ENCODE data around the gene CPNE2. TPM values are rescaled to one million over a fixed set of nuclear protein-coding genes. Genes with fewer than 3 reads are reported as not detected.

Gene CPNE2
- total and polyA plus RNA-seq, 2 donors: 24.6 to 43.0 TPM

DNA sequence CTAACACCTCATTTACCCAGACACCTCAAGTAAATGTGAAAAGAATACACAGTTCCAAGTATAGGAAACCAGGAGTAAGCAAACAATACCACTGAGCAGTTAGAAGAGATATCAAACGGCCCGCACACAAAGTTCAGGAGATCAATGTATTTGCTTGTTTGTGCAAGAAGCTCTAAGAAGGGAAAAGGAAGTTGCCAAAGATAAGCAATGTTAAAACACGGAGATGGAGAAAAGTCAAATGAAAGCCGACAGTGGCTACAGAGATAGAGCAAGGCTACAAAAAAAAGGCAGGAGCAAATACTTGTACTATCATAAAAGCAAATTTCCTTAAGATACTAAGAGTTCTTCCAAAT is 63.9 kb downstream of the CPNE2 start:
- 71% methylated on average over 4 of the region's 4 CpGs for WGBS
- H3K36me3 ChIP-seq (ENCODE audit: insufficient read depth): no peaks in the 10 kb centered on the region

GRCh38 chr16:57157533-57157932 is 65.2 kb downstream of the CPNE2 start:
- H3K27ac ChIP-seq (ENCODE audit: low read depth): no peak overlapping the region
- DNase-seq (ENCODE audit: extremely low spot score): no peak
- no peaks in the 10 kb centered on the region for H3K4me1 ChIP-seq (ENCODE audit: insufficient read depth)
- no peaks in the 10 kb centered on the region for H3K36me3 ChIP-seq (ENCODE audit: insufficient read depth)
- no peak overlapping the region for H3K4me3 ChIP-seq (ENCODE audit: low read depth, low read length)
- 100% methylated on average over 1 of the region's 1 CpG for WGBS

More for the DNA sequence above, 63.9 kb downstream of the CPNE2 start:
- DNase-seq (ENCODE audit: extremely low spot score): no peak
- H3K4me3 ChIP-seq (ENCODE audit: low read depth, low read length): no peak overlapping the region
- no peaks in the 10 kb centered on the region for H3K4me1 ChIP-seq (ENCODE audit: insufficient read depth)
- no peak overlapping the region for H3K27ac ChIP-seq (ENCODE audit: low read depth)

GRCh38 chr16:57159447-57159846 is 67.1 kb downstream of the CPNE2 start:
- H3K4me3 ChIP-seq (ENCODE audit: low read depth, low read length): no peak overlapping the region
- WGBS: 74% methylated on average over 4 of the region's 4 CpGs
- DNase-seq (ENCODE audit: extremely low spot score): no peak
- H3K4me1 ChIP-seq (ENCODE audit: insufficient read depth): no peaks in the 10 kb centered on the region
- H3K36me3 ChIP-seq (ENCODE audit: insufficient read depth): peaks cover 3% of the 10 kb centered on the region
- no peak overlapping the region for H3K27ac ChIP-seq (ENCODE audit: low read depth)

DNA sequence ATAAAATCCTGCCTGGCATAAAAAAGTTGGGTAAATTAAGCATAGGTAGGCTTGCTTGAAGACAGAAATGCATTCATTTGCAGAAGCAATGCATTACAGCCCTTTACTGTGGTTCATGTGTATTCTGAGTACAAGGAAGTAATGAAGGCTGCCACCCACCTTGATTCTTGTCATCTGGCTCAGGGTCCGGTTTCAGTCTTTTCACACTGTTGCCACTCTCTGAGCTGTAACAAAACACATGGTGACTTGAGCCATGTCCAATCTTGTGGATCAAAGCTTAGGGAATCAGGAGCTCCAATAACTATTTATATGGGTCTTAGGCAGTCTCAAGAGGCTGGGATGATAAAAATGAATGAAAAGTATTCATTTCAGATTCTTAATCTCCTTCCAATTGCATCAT is 71.5 kb downstream of the CPNE2 start:
- Histone ChIP-seq H3K27ac (ENCODE audit: low read depth) (no peak overlapping the region), H3K36me3 (ENCODE audit: insufficient read depth) (peaks cover 5% of the 10 kb centered on the region), H3K4me1 (ENCODE audit: insufficient read depth) (no peaks in the 10 kb centered on the region), H3K4me3 (ENCODE audit: low read depth, low read length) (no peak overlapping the region)
- no peak for DNase-seq (ENCODE audit: extremely low spot score)
- 42% methylated on average over 1 of the region's 1 CpG for WGBS

DNA sequence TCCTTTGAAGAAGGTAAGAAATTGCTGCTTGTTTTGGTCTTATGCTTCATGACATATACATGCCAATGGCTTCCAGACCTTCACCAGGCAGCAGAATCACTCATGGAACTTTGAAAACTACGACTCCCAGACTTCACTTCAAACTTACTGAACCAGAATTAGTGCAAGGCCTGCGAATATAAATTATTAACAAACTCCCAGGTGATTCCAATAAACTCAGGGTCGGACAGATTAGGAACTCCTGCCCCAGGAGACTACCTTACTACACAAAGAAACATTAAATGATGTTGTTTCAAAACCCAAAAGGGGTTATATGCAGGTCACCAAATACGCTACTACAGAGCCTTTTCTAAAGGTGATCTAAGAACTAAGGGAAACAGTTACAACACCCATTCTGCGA is 73.1 kb downstream of the CPNE2 start:
- Histone ChIP-seq H3K4me1 (ENCODE audit: insufficient read depth) (no peaks in the 10 kb centered on the region), H3K27ac (ENCODE audit: low read depth) (no peak overlapping the region), H3K4me3 (ENCODE audit: low read depth, low read length) (no peak overlapping the region), H3K36me3 (ENCODE audit: insufficient read depth) (peaks cover 6% of the 10 kb centered on the region)
- WGBS: 91% methylated on average over 5 of the region's 5 CpGs
- no peak for DNase-seq (ENCODE audit: extremely low spot score)

- 83% methylated on average over 3 of the region's 3 CpGs for WGBS
- Histone ChIP-seq H3K4me1 (ENCODE audit: insufficient read depth) (no peaks in the 10 kb centered on the region), H3K27ac (ENCODE audit: low read depth) (no peak overlapping the region), H3K36me3 (ENCODE audit: insufficient read depth) (peaks cover 6% of the 10 kb centered on the region), H3K4me3 (ENCODE audit: low read depth, low read length) (no peak overlapping the region)
- DNase-seq (ENCODE audit: extremely low spot score): no peak
Measured at GRCh38 chr16:57165938-57166337, 73.6 kb downstream of the CPNE2 start.

DNA sequence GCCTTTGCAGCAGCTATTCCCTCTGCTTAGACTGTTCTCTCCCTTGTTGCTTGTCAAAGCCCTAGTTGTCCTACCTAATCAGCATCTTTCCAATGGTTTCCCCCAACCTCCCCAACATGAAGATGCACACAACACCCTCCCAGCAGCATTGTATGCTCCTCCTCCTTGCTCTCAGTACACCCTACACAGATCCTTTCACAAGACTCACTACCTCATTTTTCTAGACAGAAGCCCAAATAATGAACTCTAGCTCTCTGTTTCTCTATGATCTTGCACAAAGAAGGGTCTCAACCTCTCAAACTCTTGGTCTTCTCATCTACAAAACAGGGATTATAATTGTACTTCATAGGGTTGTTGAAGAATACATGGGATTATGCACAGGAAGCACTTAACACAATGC is 74.1 kb downstream of the CPNE2 start:
- Histone ChIP-seq H3K27ac (ENCODE audit: low read depth) (no peak overlapping the region), H3K4me3 (ENCODE audit: low read depth, low read length) (no peak overlapping the region), H3K4me1 (ENCODE audit: insufficient read depth) (no peaks in the 10 kb centered on the region), H3K36me3 (ENCODE audit: insufficient read depth) (peaks cover 6% of the 10 kb centered on the region)
- DNase-seq (ENCODE audit: extremely low spot score): no peak

- no peak overlapping the region for H3K27ac ChIP-seq (ENCODE audit: low read depth)
- H3K4me3 ChIP-seq (ENCODE audit: low read depth, low read length): no peak overlapping the region
- no peaks in the 10 kb centered on the region for H3K4me1 ChIP-seq (ENCODE audit: insufficient read depth)
- no peak for DNase-seq (ENCODE audit: extremely low spot score)
- H3K36me3 ChIP-seq (ENCODE audit: insufficient read depth): peaks cover 10% of the 10 kb centered on the region
- WGBS: 83% methylated on average over 7 of the region's 7 CpGs
Measured at GRCh38 chr16:57166951-57167350, 74.6 kb downstream of the CPNE2 start.

GRCh38 chr16:57167538-57167937 is 75.2 kb downstream of the CPNE2 start:
- Histone ChIP-seq H3K36me3 (ENCODE audit: insufficient read depth) (peaks cover 10% of the 10 kb centered on the region), H3K4me3 (ENCODE audit: low read depth, low read length) (no peak overlapping the region), H3K27ac (ENCODE audit: low read depth) (no peak overlapping the region), H3K4me1 (ENCODE audit: insufficient read depth) (no peaks in the 10 kb centered on the region)
- no peak for DNase-seq (ENCODE audit: extremely low spot score)
- WGBS: 67% methylated on average over 3 of the region's 3 CpGs

DNA sequence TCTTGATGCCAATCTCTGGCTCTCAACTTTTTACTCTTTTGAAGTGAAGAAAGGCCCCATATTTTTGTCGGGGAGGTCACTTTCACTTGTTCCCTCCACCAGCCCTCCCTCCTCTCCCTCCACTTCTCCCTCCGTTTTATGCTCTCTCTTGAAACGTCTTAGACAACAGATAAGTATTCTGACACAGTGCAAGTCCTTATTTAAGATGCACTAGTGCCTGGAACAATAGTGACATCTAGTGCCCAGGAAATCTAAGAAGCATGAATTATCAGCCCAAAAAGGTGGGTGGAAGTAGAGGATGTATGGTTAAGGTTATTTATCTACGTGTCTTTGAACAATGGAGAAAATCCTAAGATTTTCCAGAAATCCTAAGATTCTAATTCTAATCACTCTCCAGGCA is 75.6 kb downstream of the CPNE2 start:
- Histone ChIP-seq H3K4me1 (ENCODE audit: insufficient read depth) (no peaks in the 10 kb centered on the region), H3K4me3 (ENCODE audit: low read depth, low read length) (no peak overlapping the region), H3K36me3 (ENCODE audit: insufficient read depth) (peaks cover 10% of the 10 kb centered on the region), H3K27ac (ENCODE audit: low read depth) (no peak overlapping the region)
- 13% methylated on average over 4 of the region's 4 CpGs for WGBS
- no peak for DNase-seq (ENCODE audit: extremely low spot score)

GRCh38 chr16:57169327-57169726 is 76.9 kb downstream of the CPNE2 start:
- Histone ChIP-seq H3K27ac (ENCODE audit: low read depth) (no peak overlapping the region), H3K4me3 (ENCODE audit: low read depth, low read length) (no peak overlapping the region), H3K4me1 (ENCODE audit: insufficient read depth) (no peaks in the 10 kb centered on the region), H3K36me3 (ENCODE audit: insufficient read depth) (peaks cover 7% of the 10 kb centered on the region)
- no peak for DNase-seq (ENCODE audit: extremely low spot score)

GRCh38 chr16:57172721-57173290 is 80.4 kb downstream of the CPNE2 start:
- no peak for DNase-seq (ENCODE audit: extremely low spot score)
- Histone ChIP-seq H3K27ac (ENCODE audit: low read depth) (no peak overlapping the region), H3K4me3 (ENCODE audit: low read depth, low read length) (no peak overlapping the region), H3K4me1 (ENCODE audit: insufficient read depth) (no peaks in the 10 kb centered on the region), H3K36me3 (ENCODE audit: insufficient read depth) (peaks cover 7% of the 10 kb centered on the region)
- 84% methylated on average over 5 of the region's 5 CpGs for whole genome bisulfite sequencing

- peaks cover 6% of the 10 kb centered on the region for H3K36me3 ChIP-seq (ENCODE audit: insufficient read depth)
- DNase-seq (ENCODE audit: extremely low spot score): no peak
- no peak overlapping the region for H3K27ac ChIP-seq (ENCODE audit: low read depth)
- WGBS: 75% methylated on average over 5 of the region's 5 CpGs
- no peak overlapping the region for H3K4me3 ChIP-seq (ENCODE audit: low read depth, low read length)
- no peaks in the 10 kb centered on the region for H3K4me1 ChIP-seq (ENCODE audit: insufficient read depth)
Measured at GRCh38 chr16:57175896-57176295, 83.5 kb downstream of the CPNE2 start.

DNA sequence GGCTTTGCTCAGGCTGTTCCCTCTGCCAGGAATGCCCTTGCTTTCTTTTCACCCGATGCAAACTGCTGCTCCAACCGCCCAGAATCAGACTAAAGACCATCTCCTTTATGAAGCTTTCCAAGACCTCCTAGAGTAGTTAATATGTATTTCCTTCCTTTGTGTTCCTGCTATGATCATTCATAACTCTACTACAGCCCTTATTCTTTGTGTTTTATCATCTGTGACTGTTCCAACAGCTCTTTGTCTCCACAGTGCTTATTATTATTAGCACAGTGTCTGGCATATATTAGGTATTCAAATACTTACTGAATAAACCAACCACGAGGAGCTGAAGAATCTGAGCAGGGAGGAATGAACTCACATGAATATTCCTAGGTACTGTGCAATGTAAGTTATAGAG is 85.8 kb downstream of the CPNE2 start:
- WGBS: 67% methylated on average over 3 of the region's 3 CpGs
- H3K4me3 ChIP-seq (ENCODE audit: low read depth, low read length): no peak overlapping the region
- peaks cover 1% of the 10 kb centered on the region for H3K36me3 ChIP-seq (ENCODE audit: insufficient read depth)
- H3K27ac ChIP-seq (ENCODE audit: low read depth): no peak overlapping the region
- no peaks in the 10 kb centered on the region for H3K4me1 ChIP-seq (ENCODE audit: insufficient read depth)
- no peak for DNase-seq (ENCODE audit: extremely low spot score)

GRCh38 chr16:57178793-57179212 is 86.4 kb downstream of the CPNE2 start:
- H3K4me1 ChIP-seq (ENCODE audit: insufficient read depth): no peaks in the 10 kb centered on the region
- WGBS: 56% methylated on average over 4 of the region's 4 CpGs
- H3K27ac ChIP-seq (ENCODE audit: low read depth): no peak overlapping the region
- DNase-seq (ENCODE audit: extremely low spot score): no peak
- no peak overlapping the region for H3K4me3 ChIP-seq (ENCODE audit: low read depth, low read length)
- H3K36me3 ChIP-seq (ENCODE audit: insufficient read depth): peaks cover 1% of the 10 kb centered on the region
